C4-2B (cell line): ENCODE measurements around the gene KRTAP13-2.

Source experiments
- H3K27ac ChIP-seq: fragments of 450-650 bp; 2 replicates; pipeline ENCODE4 v1.5.1; 2017
- ZFX ChIP-seq: fragments of 450-650 bp; IDR thresholded peaks from 2 replicates; pipeline ENCODE4 v1.6.1; 2017
- TF ChIP-seq, protein P1 (sequence below): fragments of 450-650 bp; conservative IDR thresholded peaks from 2 replicates; pipeline ENCODE4 v1.5.1; 2017; ENCODE audit warnings: mild to moderate bottlenecking

KRTAP13-2 gene, protein sequence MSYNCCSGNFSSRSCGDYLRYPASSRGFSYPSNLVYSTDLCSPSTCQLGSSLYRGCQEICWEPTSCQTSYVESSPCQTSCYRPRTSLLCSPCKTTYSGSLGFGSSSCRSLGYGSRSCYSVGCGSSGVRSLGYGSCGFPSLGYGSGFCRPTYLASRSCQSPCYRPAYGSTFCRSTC

DNA sequence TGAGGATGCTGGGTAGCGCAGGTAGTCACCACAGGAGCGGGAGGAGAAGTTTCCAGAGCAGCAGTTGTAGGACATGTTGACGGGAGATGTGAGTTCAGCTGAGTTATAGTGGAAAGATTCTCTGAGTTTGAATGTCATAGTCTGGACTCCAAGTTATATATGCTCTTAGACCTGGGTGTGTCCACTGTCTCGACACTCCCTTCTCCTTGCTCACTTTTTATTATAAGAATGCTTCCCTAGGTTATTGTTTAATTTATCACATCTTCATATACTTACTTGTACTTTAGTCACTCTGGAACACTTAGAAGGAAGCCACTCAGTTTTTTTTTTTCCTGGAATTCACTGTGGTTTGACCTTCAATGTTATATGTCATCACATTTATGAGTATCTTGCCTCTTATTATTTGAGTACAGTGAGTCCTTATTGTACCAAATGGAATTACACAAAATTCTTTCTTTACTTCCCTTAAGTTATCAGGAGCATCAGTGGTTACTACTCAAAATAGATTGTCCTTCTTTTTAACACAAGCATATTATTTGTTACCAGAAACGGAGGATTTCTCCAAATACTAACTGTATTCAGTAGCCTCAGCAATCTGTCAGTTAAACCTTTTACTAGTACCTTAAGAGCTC is at the start of gene KRTAP13-2:
TSS of gene KRTAP13-2 (minus strand) at position 133 of the 632 bp plus-strand sequence. CDS start at position 75, 58 bp downstream.
- TF ChIP-seq, protein P1, sequence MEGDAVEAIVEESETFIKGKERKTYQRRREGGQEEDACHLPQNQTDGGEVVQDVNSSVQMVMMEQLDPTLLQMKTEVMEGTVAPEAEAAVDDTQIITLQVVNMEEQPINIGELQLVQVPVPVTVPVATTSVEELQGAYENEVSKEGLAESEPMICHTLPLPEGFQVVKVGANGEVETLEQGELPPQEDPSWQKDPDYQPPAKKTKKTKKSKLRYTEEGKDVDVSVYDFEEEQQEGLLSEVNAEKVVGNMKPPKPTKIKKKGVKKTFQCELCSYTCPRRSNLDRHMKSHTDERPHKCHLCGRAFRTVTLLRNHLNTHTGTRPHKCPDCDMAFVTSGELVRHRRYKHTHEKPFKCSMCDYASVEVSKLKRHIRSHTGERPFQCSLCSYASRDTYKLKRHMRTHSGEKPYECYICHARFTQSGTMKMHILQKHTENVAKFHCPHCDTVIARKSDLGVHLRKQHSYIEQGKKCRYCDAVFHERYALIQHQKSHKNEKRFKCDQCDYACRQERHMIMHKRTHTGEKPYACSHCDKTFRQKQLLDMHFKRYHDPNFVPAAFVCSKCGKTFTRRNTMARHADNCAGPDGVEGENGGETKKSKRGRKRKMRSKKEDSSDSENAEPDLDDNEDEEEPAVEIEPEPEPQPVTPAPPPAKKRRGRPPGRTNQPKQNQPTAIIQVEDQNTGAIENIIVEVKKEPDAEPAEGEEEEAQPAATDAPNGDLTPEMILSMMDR, result no peak
- TF ChIP-seq ZFX, result no peak
- no peak within 1 kb of the TSS for H3K27ac ChIP-seq

DNA sequence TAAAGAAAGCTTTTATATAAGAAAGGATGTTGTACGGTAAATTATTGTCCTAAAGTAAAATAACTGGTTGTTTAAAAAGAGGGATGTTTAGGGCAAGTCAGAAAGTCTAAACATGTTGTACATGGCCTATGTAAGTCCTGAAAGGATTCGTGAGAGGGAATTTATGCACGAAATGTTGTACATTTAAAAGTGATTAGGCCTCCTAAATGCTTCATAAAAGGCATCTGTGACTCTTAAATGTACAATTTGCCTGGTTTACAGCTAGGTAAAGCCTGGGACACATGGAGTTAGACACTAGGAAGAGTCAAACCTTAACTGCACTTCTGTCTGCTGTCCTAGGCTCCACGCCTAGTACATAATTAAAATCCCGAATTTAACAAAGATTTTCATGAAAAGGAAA is 43.9 kb upstream of the KRTAP13-2 start:
- no peak for TF ChIP-seq ZFX
- TF ChIP-seq, protein P1, result no peak
- no peak overlapping the region for H3K27ac ChIP-seq

DNA sequence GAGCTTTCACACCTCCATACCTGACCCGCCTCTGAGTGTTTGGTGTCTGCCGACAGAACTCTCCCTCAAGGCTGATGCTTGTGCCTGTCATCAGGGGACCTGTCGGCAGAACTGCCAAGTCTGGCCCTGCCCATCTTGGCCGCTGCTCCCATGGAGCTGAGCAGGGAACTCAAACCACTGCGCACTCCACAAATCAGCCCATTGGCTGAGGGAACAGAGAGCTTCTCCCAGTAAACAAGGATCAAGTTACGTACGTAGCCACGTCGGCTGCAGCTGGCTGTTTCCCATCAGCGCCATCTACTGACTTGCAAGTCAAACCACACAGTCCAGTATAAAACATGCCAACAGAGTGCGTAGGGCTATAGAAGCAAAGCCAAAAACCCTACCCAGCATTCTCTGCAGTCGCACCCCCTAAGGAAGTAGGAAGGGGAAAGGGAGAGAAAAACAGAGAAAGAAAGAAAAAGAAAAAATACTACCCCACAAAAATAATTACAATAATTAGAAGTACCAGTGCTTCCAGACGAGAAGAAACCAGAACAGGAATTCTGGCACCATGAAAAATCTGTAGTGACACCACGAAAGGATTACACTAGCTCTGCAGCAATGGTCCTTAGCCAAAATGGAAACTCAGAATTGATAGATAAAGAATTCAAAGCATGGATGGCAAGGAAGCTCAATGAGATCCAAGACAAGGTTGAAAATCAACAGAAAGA is 36.9 kb upstream of the KRTAP13-2 start:
- TF ChIP-seq, protein P1, result peak; percentile 90
- no peak for TF ChIP-seq ZFX
- no peak overlapping the region for H3K27ac ChIP-seq

DNA sequence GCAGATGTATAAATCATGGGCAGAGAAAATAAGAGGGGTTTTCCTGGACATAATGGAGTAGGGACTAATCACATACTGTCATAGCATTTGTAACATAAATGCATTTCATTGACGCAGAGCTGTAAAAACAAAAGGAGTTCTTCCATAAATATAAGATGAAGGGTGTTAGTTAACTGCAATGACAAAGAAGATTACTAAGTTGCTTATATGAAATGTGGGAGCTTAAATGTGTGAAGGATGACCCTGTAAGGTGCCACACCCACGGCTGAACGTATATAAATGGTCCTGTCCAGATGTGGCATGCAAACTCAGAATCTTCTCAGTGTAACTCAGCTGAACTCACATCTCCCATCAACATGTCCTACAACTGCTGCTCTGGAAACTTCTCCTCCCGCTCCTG is 23.7 kb upstream of the KRTAP13-2 start, which contains the start of gene KRTAP13-1:
TSS of gene KRTAP13-1 (plus strand) at position 301 of the 400 bp plus-strand sequence. CDS start at position 357, 56 bp downstream.
- TF ChIP-seq, protein P1, result no peak
- no peak for TF ChIP-seq ZFX
- H3K27ac ChIP-seq, result no peak within 1 kb of the TSS

DNA sequence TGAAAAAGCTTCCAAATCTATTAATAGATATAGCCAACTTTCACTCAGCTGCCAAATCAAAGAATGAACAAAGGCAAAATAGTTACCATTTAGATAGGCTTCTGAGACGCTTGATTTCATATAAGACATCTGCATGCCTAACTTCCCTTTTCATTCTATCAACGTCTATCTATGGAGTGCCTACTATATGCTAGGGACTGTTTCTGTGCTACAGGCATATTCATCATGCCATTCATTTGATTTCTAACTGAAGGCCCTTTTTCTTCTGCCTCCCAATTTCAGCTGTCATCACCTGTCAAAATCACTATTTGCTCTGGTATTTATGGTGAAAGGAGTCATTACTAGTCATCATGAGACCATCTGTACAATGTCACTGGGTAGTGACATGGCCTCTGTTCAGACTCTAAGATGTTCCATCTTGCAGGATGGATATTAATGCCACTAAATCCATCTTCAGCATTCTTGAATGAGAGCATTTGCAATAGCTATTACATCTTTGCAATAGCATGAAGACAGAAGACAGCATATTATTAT is 19.5 kb upstream of the KRTAP13-2 start:
- no peak overlapping the region for H3K27ac ChIP-seq
- TF ChIP-seq, protein P1, result no peak
- no peak for TF ChIP-seq ZFX

DNA sequence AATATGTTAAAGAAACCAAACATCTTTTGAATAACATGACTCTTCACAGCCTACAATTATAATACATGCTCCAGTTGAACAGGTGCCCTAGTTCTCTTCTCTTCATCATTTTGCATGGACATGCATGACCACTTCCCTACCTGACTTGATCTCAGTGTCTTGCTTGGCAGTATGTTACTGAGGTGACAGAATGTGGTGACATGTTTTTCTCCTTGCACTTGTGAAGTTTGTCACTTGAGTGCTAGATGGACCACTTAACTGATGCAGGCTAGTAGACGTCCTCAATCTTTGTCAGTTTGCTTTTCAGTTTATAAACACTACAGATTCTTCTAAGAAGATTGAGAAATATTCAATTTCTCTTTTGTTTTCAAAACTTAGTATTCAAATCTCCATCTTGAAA is 10.1 kb upstream of the KRTAP13-2 start:
- TF ChIP-seq, protein P1, result no peak
- no peak for TF ChIP-seq ZFX
- H3K27ac ChIP-seq, result no peak overlapping the region

DNA sequence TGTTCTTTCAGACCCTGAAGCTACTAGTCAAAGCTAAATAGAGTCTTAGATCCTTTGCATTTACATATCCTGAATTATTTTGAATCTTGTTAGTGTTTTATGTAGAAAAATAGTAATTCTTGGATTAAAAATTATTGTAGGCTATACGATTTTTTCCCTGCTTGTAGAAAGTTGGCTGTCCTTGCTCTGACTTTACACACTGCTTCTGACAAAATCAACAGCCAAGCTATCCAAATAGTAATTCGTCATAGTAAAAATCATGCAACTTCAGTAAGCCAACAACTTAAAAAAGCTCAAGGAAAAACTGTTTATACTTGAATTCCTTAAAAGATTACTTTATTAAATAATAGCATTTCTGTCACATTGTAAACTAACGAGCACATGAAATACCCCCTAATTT is 16.2 kb downstream of the KRTAP13-2 start:
- H3K27ac ChIP-seq, result no peak overlapping the region
- TF ChIP-seq ZFX, result no peak
- TF ChIP-seq, protein P1, result no peak
